ENCODE data around the gene PRR35. TPM values are rescaled to one million over a fixed set of nuclear protein-coding genes. Genes with fewer than 3 reads are reported as not detected.
A peak's percentile ranks its signal among the peaks of the same experiment; 100 is the strongest.

Gene PRR35
- total and polyA plus RNA-seq, 2 experiments from 2014 or later: 0.66 TPM; not detected in 1

DNA sequence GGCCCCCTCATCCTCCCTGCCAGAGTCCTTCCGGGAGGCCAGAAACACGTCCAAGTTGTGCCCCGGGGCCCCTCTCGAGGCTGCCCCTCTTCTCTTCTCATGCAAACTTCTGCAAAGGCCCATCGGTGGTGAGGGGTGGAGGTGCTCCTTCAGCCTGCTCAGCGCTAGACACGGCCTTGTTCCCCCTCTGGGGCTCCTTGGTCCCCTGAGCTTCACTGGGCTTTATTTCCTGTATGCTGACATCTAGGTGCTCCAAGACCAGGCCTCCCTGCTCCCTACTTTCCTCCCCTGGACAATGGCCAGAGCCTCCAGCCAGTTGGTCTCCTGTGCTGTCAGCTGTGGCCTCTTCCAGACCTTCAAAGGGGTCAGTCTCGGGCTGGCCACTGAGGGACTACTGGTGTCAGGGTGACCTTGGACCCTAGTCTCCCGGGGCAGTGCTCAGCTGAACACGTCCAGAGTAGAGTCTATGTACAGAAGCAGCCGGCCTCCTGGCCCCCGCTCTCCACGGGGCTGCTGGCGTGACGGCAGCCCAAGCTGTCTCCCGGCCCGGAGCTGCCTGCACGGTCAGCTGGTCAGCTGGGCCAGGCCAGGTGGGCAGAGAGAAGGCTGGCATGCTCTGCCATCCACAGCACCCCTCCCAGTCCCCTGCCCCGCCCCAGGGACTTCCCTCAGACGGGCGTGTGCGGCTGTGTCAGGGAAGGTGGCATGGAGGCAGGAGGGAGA, 1.7 kb upstream of the PRR35 start:
- no peak for TF ChIP-seq CTCF (IDR thresholded peaks at IDR 0.05; ENCODE audit: low read depth, low read length)
- no peaks in the 10 kb centered on the region for H3K4me1 ChIP-seq (ENCODE audit: low read depth)
- H3K4me3 ChIP-seq: no peak overlapping the region
- no peak for DNase-seq (ENCODE audit: low read depth in 1 of 2, low spot score in 1 of 2)
- H3K27me3 ChIP-seq: peaks cover 42% of the 10 kb centered on the region
- no peak overlapping the region for H3K27ac ChIP-seq
- H3K9me3 ChIP-seq (ENCODE audit: low read depth): no peaks in the 10 kb centered on the region
- H3K36me3 ChIP-seq: no peaks in the 10 kb centered on the region

DNA sequence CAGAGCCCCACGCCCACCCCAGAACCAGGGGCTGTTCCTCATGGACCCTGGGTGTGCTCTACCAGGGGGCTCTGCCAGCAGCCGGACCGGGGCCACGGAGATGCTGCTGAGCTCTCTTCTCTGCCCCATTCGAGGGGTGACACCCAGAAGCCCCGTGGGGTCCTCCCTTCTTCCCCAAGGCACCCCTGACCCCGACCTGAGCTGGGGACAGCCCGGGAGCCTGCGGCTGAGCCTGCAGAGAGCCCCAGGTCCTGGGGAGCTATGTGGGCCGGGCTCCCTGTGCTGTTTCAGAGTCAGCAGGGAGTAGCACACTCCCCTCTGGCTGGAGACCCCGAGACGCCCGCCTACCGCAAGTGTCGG, 1.2 kb upstream of the PRR35 start:
- Histone ChIP-seq H3K27ac (no peak overlapping the region), H3K27me3 (peaks cover 42% of the 10 kb centered on the region), H3K36me3 (no peaks in the 10 kb centered on the region), H3K9me3 (ENCODE audit: low read depth) (no peaks in the 10 kb centered on the region), H3K4me1 (ENCODE audit: low read depth) (no peaks in the 10 kb centered on the region), H3K4me3 (no peak overlapping the region)
- no peak for DNase-seq (ENCODE audit: low read depth in 1 of 2, low spot score in 1 of 2)
- TF ChIP-seq CTCF (IDR thresholded peaks at IDR 0.05; ENCODE audit: low read depth, low read length): no peak

DNA sequence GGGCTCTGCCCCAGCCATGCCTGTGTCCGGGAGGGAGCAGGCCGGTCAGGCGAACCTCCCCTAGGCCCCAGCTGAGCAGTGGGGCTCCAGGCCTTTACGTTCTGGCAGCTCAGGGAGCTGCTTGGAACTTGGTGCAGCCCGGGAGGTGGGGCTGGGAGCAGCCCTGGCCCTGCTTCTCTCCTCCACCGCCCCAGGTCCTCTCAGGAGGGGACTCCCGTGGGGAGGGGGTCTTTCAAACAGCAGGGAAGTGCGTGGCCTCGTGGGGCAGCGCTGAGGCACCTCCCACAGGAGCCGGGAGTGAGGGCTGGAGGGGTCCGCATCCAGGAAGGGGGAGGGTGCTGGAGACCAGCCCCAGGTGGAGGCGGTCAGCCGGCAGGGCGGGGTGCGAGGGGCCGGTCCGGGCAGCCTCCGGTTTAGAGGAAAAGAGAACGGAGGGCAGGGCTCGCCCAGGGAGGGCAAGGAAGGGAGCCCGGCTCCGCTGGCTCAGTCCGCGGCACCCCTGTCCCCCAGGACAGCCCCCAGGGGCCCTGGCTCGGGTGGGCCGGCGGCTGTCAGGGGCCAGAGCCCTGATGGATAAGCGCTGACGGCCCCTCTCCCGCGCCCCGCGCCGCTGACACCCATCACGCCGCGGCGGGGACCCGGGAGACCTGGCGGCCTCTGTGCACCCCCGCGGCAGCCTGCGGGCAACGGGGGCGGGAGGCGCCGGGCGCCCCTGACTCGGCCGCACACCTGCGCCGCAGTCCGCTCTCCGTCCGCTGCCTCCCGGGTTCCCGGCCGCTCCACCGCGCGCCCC, 587 bp upstream of the PRR35 start:
- Histone ChIP-seq H3K27me3 (peaks cover 42% of the 10 kb centered on the region), H3K36me3 (no peaks in the 10 kb centered on the region), H3K4me3 (peak overlapping the region; percentile 17), H3K9me3 (ENCODE audit: low read depth) (no peaks in the 10 kb centered on the region), H3K4me1 (ENCODE audit: low read depth) (peaks cover 2% of the 10 kb centered on the region), H3K27ac (no peak overlapping the region)
- TF ChIP-seq CTCF (IDR thresholded peaks at IDR 0.05; ENCODE audit: low read depth, low read length): no peak
- DNase-seq (ENCODE audit: low read depth in 1 of 2, low spot score in 1 of 2): peak in 1 of 2 donors; percentile 31

GRCh38 chr16:560701-561412, 663 bp downstream of the PRR35 start:
- H3K9me3 ChIP-seq (ENCODE audit: low read depth): no peaks in the 10 kb centered on the region
- no peak for DNase-seq (ENCODE audit: low read depth in 1 of 2, low spot score in 1 of 2)
- peaks cover 42% of the 10 kb centered on the region for H3K27me3 ChIP-seq
- H3K4me3 ChIP-seq: no peak overlapping the region
- no peak overlapping the region for H3K27ac ChIP-seq
- no peak for TF ChIP-seq CTCF (IDR thresholded peaks at IDR 0.05; ENCODE audit: low read depth, low read length)
- H3K4me1 ChIP-seq (ENCODE audit: low read depth): peaks cover 15% of the 10 kb centered on the region
- H3K36me3 ChIP-seq: no peaks in the 10 kb centered on the region

- TF ChIP-seq CTCF (IDR thresholded peaks at IDR 0.05; ENCODE audit: low read depth, low read length): no peak
- H3K4me1 ChIP-seq (ENCODE audit: low read depth): peaks cover 20% of the 10 kb centered on the region
- no peak for DNase-seq (ENCODE audit: low read depth in 1 of 2, low spot score in 1 of 2)
- no peak overlapping the region for H3K27ac ChIP-seq
- H3K36me3 ChIP-seq: no peaks in the 10 kb centered on the region
- no peaks in the 10 kb centered on the region for H3K9me3 ChIP-seq (ENCODE audit: low read depth)
- H3K4me3 ChIP-seq: no peak overlapping the region
- H3K27me3 ChIP-seq: peaks cover 42% of the 10 kb centered on the region
Measured at GRCh38 chr16:561413-561794, 1.2 kb downstream of the PRR35 start.

Data from cardiac muscle cell (in vitro differentiated cells and primary cell).